Brain microvascular endothelial cell (primary cell): ENCODE results near the gene STK39.

ENCODE experiments used
- DNase-seq: peaks from one replicate; pipeline ENCODE4 v3.0.0-alpha.2; 2020
- H3K27ac ChIP-seq: fragments of 250-450 bp; sonication (Bioruptor Pico); 2 replicates; pipeline ENCODE4 v1.5.1; 2020; ENCODE audit warnings: mild to moderate bottlenecking, moderate library complexity
- H3K27me3 ChIP-seq: fragments of 250-450 bp; sonication (Bioruptor Pico); replicated peaks from 2 replicates; pipeline ENCODE4 v1.5.1; 2020; ENCODE audit warnings: mild to moderate bottlenecking
- H3K36me3 ChIP-seq: fragments of 250-450 bp; sonication (Bioruptor Pico); replicated peaks from 2 replicates; pipeline ENCODE4 v1.5.1; 2020; ENCODE audit warnings: mild to moderate bottlenecking
- H3K4me3 ChIP-seq: 2 replicates; pipeline ENCODE4 v1.5.1; 2011; ENCODE audit warnings: low read depth, mild to moderate bottlenecking, control low read depth, low read length, moderate library complexity
- in situ Hi-C: cut with HindIII; loops from 2 replicates; pipeline ENCODE4 v1.10.0; 2017; ENCODE audit warnings: low sequenced_read_pairs, low pct_ligation_motif_present
- TF ChIP-seq, protein P1 (sequence below): IDR thresholded peaks from 2 replicates; pipeline ENCODE4 v1.5.1; 2011; ENCODE audit warnings: low read depth, mild to moderate bottlenecking, moderate library complexity, low read length, control low read depth, inconsistent platforms; ENCODE audit errors: missing control alignments

The STK39 gene

DNA sequence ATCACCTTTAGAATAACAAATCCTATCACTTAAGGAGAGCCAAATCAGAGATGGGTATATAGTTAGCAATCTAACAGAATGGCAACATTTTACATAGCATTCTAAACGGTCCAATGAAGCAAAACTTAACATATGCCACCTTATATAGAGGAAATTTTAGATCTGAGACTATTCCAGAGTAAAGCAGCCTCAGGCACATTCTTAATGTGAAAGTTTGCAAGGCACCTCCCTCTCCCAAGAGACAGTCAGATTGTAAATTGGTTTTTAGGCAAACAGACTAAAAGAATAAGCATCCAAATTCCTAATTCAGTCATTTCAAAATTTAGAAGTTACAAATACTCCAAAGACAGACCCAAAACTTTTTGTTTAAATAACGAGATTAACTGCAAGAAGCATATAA lies 292.9 kb downstream of the STK39 start:
- Histone ChIP-seq H3K27ac (no peak overlapping the region), H3K4me3 (no peak overlapping the region), H3K36me3 (no peaks in the 10 kb centered on the region), H3K27me3 (no peaks in the 10 kb centered on the region)
- DNase-seq: no peak
- TF ChIP-seq, protein P1, sequence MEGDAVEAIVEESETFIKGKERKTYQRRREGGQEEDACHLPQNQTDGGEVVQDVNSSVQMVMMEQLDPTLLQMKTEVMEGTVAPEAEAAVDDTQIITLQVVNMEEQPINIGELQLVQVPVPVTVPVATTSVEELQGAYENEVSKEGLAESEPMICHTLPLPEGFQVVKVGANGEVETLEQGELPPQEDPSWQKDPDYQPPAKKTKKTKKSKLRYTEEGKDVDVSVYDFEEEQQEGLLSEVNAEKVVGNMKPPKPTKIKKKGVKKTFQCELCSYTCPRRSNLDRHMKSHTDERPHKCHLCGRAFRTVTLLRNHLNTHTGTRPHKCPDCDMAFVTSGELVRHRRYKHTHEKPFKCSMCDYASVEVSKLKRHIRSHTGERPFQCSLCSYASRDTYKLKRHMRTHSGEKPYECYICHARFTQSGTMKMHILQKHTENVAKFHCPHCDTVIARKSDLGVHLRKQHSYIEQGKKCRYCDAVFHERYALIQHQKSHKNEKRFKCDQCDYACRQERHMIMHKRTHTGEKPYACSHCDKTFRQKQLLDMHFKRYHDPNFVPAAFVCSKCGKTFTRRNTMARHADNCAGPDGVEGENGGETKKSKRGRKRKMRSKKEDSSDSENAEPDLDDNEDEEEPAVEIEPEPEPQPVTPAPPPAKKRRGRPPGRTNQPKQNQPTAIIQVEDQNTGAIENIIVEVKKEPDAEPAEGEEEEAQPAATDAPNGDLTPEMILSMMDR: no peak
- in situ Hi-C loops: no loop called here

DNA sequence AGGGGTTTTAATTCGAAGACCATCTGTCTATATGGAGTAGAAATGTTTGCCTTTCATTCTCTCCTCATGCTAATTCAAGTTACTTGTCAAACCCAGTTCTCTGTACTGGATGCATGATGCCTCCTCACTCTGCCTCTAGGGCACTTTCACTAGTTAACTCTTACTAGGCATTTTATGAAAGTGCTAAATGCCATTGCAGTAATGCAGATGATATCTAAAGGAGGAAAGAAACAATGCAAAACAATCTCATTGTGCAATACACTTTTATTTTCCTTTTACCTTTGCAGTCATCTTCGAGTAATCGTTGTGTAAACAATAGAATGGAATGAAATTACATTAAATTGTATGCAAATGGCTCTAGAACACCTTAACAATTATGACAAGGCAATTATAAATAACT lies 293.6 kb downstream of the STK39 start:
- DNase-seq: no peak
- in situ Hi-C loops: no loop called here

DNA sequence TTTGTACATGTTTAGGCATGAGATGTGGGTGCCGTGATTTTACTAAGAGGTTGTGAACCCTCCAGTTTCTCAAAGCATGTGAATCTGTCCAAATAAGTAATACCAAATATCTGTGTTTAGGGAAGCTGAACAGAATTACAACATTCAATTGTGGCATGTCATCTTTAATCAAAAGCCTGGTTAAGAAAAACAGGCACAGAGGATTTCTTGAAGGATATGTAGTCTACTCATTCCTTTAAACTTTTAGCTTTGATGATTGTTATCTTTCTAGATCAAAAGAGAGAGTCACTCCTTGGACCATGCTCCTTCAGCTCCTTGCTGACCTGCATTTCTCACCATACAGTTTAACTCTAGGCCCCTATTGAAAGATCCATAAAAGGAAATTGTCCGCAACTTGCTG lies 296.8 kb downstream of the STK39 start:
- Histone ChIP-seq H3K27ac (no peak overlapping the region), H3K36me3 (no peaks in the 10 kb centered on the region), H3K4me3 (no peak overlapping the region), H3K27me3 (no peaks in the 10 kb centered on the region)
- in situ Hi-C loops: no loop called here
- TF ChIP-seq, protein P1: no peak
- no peak for DNase-seq

More for the DNA sequence above, 293.6 kb downstream of the STK39 start:
- H3K36me3 ChIP-seq: no peaks in the 10 kb centered on the region
- H3K27ac ChIP-seq: no peak overlapping the region
- no peak overlapping the region for H3K4me3 ChIP-seq
- no peaks in the 10 kb centered on the region for H3K27me3 ChIP-seq
- TF ChIP-seq, protein P1: no peak

DNA sequence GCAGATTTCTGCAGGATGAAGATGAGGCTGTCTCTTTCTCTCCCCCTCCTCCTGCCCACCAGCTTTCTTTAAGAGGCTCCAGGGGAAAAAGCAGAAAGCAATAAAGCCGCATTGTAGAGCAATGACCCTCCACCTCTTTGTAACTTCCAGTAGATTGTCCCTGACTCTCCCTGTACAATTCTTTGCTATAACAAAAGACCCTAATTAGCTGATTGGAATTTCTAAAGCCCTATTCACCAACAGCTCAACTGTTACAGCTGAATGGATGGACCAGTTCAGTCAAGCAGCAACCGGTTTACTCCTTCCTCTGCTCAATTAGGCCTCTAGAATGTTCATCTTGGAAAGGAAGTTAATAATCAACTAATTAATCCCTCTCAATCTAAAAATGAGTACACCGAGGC lies 301.0 kb downstream of the STK39 start:
- H3K27ac ChIP-seq: no peak overlapping the region
- H3K27me3 ChIP-seq: no peaks in the 10 kb centered on the region
- no peak for DNase-seq
- no peaks in the 10 kb centered on the region for H3K36me3 ChIP-seq
- H3K4me3 ChIP-seq: no peak overlapping the region
- TF ChIP-seq, protein P1: no peak
- in situ Hi-C loops: no loop called here

DNA sequence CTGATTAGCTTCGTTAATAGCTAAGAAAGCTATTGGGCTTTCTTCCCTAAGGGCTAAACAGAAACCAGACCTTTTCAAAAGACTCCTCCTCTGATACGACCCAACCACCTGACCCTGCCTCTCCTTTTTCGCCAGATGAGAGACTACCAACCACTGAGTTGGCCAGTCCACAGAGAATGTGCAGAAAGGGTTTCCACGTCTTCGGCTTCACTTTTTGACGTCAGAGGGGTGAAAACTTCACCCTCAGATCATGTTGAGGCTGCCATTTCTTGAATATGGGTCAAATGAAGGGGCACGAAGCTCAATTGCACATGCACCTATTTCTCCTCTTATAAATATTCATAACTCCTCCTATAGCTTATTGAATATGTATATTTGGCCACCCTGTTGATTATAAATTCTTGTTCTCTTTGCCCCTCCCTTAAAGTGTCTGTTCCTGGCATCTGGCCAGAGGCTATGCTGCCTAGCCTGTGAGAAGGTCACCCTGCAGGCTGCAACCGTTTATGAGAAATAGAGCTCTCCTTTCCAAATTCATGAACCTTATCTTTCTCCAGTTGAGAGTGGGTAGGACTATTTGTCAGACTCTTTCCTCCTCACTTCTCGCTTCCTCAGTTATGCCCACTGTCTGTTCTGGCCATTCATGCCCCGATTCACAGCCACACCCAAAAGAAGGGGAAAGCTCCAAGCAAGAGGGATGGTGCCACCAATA lies 301.6 kb downstream of the STK39 start:
- in situ Hi-C loops: no loop called here
- Histone ChIP-seq H3K27me3 (no peaks in the 10 kb centered on the region), H3K27ac (no peak overlapping the region), H3K36me3 (no peaks in the 10 kb centered on the region), H3K4me3 (no peak overlapping the region)
- TF ChIP-seq, protein P1: no peak
- DNase-seq: no peak
